Panc1 (cell line): ENCODE results near the gene DENND6B. TPM values are rescaled to one million over a fixed set of nuclear protein-coding genes. Genes with fewer than 3 reads are reported as not detected.
"Not testable (repeated sequence)": the region's sequence is repeated elsewhere in the genome, so short reads cannot be mapped to it uniquely, and the experiment has no call there.

Experiments used
- ATAC-seq: fragments of 200-7000 bp; cut with Tn5 transposase; 2 replicates; pipeline ENCODE4 v1.9.1; 2020; ENCODE audit warnings: mild to moderate bottlenecking, moderate library complexity
- BruUV-seq: library from RNA; stranded (reverse); fragments of 400-500 nt; replicated peaks from 2 replicates; lab custom pipeline; 2021; lab: Mats Ljungman, UMichigan
- CTCF ChIA-PET: fragments of 300-600 bp; sonication (Branson Sonifier 250); formaldehyde crosslinking; loops from one replicate; lab custom pipeline; 2022; ENCODE audit warnings: antibody characterized with exemption; lab: Charles Lee
- POLR2A ChIA-PET: fragments of 300-600 bp; sonication (Branson Sonifier 250); formaldehyde crosslinking; loops from one replicate; lab custom pipeline; 2022; ENCODE audit warnings: antibody characterized with exemption; lab: Charles Lee
- DNase-seq: peaks from one replicate; pipeline ENCODE4 v3.0.0-alpha.2; 2010; ENCODE audit warnings: low read depth, low spot score
- H3K27ac ChIP-seq: 2 replicates; pipeline ENCODE4 v1.5.1; 2011; ENCODE audit warnings: mild to moderate bottlenecking, low read length, inconsistent platforms
- H3K27me3 ChIP-seq: fragments of 200-500 bp; sonication (Bioruptor generic); 2 replicates; pipeline ENCODE4 v1.6.0; 2014; ENCODE audit warnings: low read length, inconsistent platforms; ENCODE audit not compliant: control insufficient read depth, insufficient read depth
- H3K36me3 ChIP-seq: fragments of 200-500 bp; sonication (Bioruptor generic); 2 replicates; pipeline ENCODE4 v1.5.1; 2014; ENCODE audit warnings: inconsistent platforms, mild to moderate bottlenecking, low read length, moderate library complexity; ENCODE audit not compliant: control insufficient read depth, insufficient read depth
- H3K4me1 ChIP-seq: 2 replicates; pipeline ENCODE4 v1.5.1; 2011; ENCODE audit warnings: inconsistent platforms, mild to moderate bottlenecking, low read length, moderate library complexity; ENCODE audit not compliant: control insufficient read depth, insufficient read depth
- H3K4me3 ChIP-seq, 2 experiments: 2 replicates each; pipeline ENCODE4 v1.5.1; 2011 to 2012; ENCODE audit warnings: low read depth in 2 of 2, low read length in 2 of 2, mild to moderate bottlenecking in 2 of 2, inconsistent platforms in 1 of 2, moderate library complexity in 1 of 2
- H3K9me3 ChIP-seq: fragments of 200-500 bp; sonication (Bioruptor generic); 2 replicates; pipeline ENCODE4 v1.5.1; 2014; ENCODE audit warnings: low read depth, mild to moderate bottlenecking, inconsistent platforms, low read length, moderate library complexity; ENCODE audit not compliant: control insufficient read depth, insufficient read depth
- POLR2AphosphoS5 ChIP-seq: IDR thresholded peaks from 2 replicates; pipeline ENCODE4 v1.6.1; 2012; ENCODE audit warnings: mild to moderate bottlenecking, low read depth, low read length, moderate library complexity
- SIN3A ChIP-seq: IDR thresholded peaks from 2 replicates; pipeline ENCODE4 v1.6.1; 2012; ENCODE audit warnings: low read depth, mild to moderate bottlenecking, low read length, moderate library complexity, borderline replicate concordance; ENCODE audit not compliant: insufficient read depth
- TCF7L2 ChIP-seq: IDR thresholded peaks from 2 replicates; pipeline ENCODE4 v1.6.1; 2011; ENCODE audit warnings: mild to moderate bottlenecking, low read depth, low read length, inconsistent platforms
- in situ Hi-C: cut with HindIII; loops from 2 replicates; pipeline ENCODE4 v1.10.0; 2016; ENCODE audit warnings: low sequenced_read_pairs, low pct_unique_long_range_greater_than_20kb
- intact Hi-C: fragments of 100-400 bp; cut with micrococcal nuclease; formaldehyde crosslinking; loops from one replicate; pipeline ENCODE4 v1.10.0; 2022; ENCODE audit not compliant: unreplicated experiment
- total RNA-seq: library from RNA; stranded (reverse); gene quantifications from one replicate; pipeline ENCODE4 v1.2.1, GENCODE V29; 2021; ENCODE audit not compliant: unreplicated experiment
- TF ChIP-seq, protein P1 (sequence below): fragments of 450-650 bp; IDR thresholded peaks from 2 replicates; pipeline ENCODE4 v1.5.1; 2017; ENCODE audit warnings: mild to moderate bottlenecking
- TF ChIP-seq, protein P2 (sequence below), 2 experiments: IDR thresholded peaks; 2 replicates each; pipeline ENCODE4 v1.6.1; 2011 to 2012; ENCODE audit warnings: low read depth in 2 of 2, control low read depth in 1 of 2, low read length in 1 of 2, mild to moderate bottlenecking in 1 of 2, moderate library complexity in 1 of 2; ENCODE audit not compliant: insufficient read depth in 1 of 2

The DENND6B gene
- total RNA-seq, 1 experiment from 2014 or later, result 5.8 TPM

DNA sequence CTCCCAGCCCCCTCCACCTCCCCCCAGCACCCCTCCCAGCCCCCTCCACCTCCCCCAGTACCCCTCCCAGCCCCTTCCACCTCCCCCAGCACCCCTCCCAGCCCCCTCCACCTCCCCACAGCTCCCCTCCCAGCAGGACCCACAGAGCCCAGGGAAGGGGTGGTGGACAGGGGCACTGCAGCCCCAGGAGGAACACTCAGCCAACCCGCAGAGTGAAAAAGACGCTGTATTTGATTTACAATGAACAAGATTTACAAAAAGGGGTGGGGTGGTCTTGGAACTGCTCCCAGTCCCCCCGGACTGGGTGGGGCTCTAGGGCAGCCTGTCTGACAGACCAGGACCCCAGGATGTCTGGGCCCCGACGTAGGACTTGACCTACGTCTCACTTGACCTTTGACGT, 52.0 kb downstream of the DENND6B start:
- peak overlapping the region; percentile 66 for H3K27ac ChIP-seq
- no peaks in the 10 kb centered on the region for H3K9me3 ChIP-seq
- POLR2A ChIA-PET, result no interaction called here
- no peaks in the 10 kb centered on the region for H3K36me3 ChIP-seq
- no TSS peak for BruUV-seq
- H3K4me1 ChIP-seq, result peaks cover 21% of the 10 kb centered on the region
- intact Hi-C loops, result loop anchor here (5.0 kb wide), 1 partner anchor 68 kb away; the partner anchor contains the start of gene PPP6R2
- ATAC-seq (no peak), DNase-seq (no peak)
- H3K4me3 ChIP-seq, result no peak overlapping the region
- CTCF ChIA-PET, result no interaction called here
- TF ChIP-seq SIN3A (no peak), POLR2AphosphoS5 (no peak), TCF7L2 (no peak)
- TF ChIP-seq, protein P1, sequence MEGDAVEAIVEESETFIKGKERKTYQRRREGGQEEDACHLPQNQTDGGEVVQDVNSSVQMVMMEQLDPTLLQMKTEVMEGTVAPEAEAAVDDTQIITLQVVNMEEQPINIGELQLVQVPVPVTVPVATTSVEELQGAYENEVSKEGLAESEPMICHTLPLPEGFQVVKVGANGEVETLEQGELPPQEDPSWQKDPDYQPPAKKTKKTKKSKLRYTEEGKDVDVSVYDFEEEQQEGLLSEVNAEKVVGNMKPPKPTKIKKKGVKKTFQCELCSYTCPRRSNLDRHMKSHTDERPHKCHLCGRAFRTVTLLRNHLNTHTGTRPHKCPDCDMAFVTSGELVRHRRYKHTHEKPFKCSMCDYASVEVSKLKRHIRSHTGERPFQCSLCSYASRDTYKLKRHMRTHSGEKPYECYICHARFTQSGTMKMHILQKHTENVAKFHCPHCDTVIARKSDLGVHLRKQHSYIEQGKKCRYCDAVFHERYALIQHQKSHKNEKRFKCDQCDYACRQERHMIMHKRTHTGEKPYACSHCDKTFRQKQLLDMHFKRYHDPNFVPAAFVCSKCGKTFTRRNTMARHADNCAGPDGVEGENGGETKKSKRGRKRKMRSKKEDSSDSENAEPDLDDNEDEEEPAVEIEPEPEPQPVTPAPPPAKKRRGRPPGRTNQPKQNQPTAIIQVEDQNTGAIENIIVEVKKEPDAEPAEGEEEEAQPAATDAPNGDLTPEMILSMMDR, result no peak
- TF ChIP-seq, protein P2, sequence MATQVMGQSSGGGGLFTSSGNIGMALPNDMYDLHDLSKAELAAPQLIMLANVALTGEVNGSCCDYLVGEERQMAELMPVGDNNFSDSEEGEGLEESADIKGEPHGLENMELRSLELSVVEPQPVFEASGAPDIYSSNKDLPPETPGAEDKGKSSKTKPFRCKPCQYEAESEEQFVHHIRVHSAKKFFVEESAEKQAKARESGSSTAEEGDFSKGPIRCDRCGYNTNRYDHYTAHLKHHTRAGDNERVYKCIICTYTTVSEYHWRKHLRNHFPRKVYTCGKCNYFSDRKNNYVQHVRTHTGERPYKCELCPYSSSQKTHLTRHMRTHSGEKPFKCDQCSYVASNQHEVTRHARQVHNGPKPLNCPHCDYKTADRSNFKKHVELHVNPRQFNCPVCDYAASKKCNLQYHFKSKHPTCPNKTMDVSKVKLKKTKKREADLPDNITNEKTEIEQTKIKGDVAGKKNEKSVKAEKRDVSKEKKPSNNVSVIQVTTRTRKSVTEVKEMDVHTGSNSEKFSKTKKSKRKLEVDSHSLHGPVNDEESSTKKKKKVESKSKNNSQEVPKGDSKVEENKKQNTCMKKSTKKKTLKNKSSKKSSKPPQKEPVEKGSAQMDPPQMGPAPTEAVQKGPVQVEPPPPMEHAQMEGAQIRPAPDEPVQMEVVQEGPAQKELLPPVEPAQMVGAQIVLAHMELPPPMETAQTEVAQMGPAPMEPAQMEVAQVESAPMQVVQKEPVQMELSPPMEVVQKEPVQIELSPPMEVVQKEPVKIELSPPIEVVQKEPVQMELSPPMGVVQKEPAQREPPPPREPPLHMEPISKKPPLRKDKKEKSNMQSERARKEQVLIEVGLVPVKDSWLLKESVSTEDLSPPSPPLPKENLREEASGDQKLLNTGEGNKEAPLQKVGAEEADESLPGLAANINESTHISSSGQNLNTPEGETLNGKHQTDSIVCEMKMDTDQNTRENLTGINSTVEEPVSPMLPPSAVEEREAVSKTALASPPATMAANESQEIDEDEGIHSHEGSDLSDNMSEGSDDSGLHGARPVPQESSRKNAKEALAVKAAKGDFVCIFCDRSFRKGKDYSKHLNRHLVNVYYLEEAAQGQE (IDR thresholded peaks at IDR 0.05; ENCODE audit: insufficient read depth in 1 of 2, low read depth in 2 of 2, low read length in 1 of 2), result no peak
- H3K27me3 ChIP-seq, result no peaks in the 10 kb centered on the region
- in situ Hi-C loops, result no loop called here

- no peak for DNase-seq
- Histone ChIP-seq H3K9me3 (no peaks in the 10 kb centered on the region), H3K36me3 (no peaks in the 10 kb centered on the region), H3K27me3 (no peaks in the 10 kb centered on the region), H3K4me1 (peaks cover 21% of the 10 kb centered on the region), H3K27ac (peak overlapping the region; percentile 59), H3K4me3 (no peak overlapping the region)
- TF ChIP-seq POLR2AphosphoS5 (no peak), SIN3A (no peak), TCF7L2 (no peak)
- TF ChIP-seq, protein P2 (IDR thresholded peaks at IDR 0.05; ENCODE audit: insufficient read depth in 1 of 2, low read depth in 2 of 2, low read length in 1 of 2), result no peak
- TF ChIP-seq, protein P1, result peak; percentile 42
- intact Hi-C loops (loop anchor here (5.0 kb wide), 1 partner anchor 68 kb away; the partner anchor contains the start of gene PPP6R2), in situ Hi-C loops (no loop called here)
- CTCF ChIA-PET, result no interaction called here
- no TSS peak for BruUV-seq
- peak; percentile 28; the same call in 1 of the 2 replicates for ATAC-seq
- POLR2A ChIA-PET, result no interaction called here
These were observed 52.5 kb downstream of the DENND6B start for GRCh38 chr22:50274311-50274710.

DNA sequence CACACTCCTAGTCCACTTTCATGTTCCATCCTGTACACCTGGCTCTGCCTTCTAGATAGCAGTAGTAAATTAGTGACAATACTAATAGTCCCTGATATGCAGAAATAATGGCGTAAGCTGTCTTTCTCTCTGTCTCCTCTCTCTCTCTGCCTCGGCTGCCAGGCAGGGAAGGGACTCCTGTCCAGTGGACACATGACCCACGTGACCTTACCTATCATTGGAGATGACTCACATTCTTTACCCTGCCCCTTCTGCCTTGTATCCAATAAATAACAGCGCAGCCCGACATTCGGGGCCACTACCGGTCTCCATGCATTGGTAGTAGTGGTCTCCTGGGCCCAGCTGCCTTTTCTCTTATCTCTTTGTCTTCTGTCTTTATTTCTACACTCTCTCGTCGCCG, 53.0 kb downstream of the DENND6B start:
- H3K36me3 ChIP-seq, ATAC-seq, in situ Hi-C loops, DNase-seq, H3K27me3 ChIP-seq, H3K9me3 ChIP-seq, BruUV-seq, H3K4me3 ChIP-seq: not testable (repeated sequence)
- CTCF ChIA-PET, result interaction anchor here (0.9 kb wide), 1 partner anchor 21 kb away, joined by 3 read pairs; no protein-coding TSS in a partner anchor
- peak overlapping the region; percentile 59 for H3K27ac ChIP-seq
- peaks cover 21% of the 10 kb centered on the region for H3K4me1 ChIP-seq
- POLR2A ChIA-PET, result interaction anchor here (0.6 kb wide), 1 partner anchor 163 kb away, joined by 3 read pairs; no protein-coding TSS in a partner anchor
- intact Hi-C loops, result loop anchor here (5.0 kb wide), 1 partner anchor 69 kb away; the partner anchor contains the start of gene PPP6R2
